ENCODE measurements around the gene SCYL3. TPM values are rescaled to one million over a fixed set of nuclear protein-coding genes. Genes with fewer than 3 reads are reported as not detected.
A peak's percentile ranks its signal among the peaks of the same experiment; 100 is the strongest.
"Not testable (repeated sequence)": the region's sequence is repeated elsewhere in the genome, so short reads cannot be mapped to it uniquely, and the experiment has no call there.

Gene SCYL3
- total RNA-seq, 1 experiment from 2014 or later, result 7.4 TPM

DNA sequence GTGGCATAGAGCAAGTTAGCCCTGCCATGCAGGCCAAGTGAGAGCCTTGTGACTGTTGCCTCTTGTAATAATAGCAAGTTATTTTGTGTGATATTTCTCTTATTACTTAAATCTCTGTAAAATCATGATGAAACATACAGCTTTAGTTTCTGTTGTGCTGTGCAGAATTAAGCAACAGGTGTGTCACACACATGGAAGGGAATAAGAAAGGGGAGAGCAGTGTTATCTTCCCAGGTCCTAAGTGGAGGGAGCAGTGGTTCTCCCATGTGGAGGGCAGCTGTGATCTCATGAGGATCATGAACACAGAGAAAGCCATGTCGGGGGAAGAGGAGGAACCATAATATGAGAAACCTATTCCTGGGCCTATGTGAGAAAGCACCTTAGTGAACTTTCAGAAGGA lies 25.2 kb upstream of the SCYL3 start:
- no peaks in the 10 kb centered on the region for H3K36me3 Mint-ChIP-seq (ENCODE audit: insufficient read depth, unreplicated experiment)
- H3K27me3 Mint-ChIP-seq (ENCODE audit: insufficient read depth, unreplicated experiment), result no peaks in the 10 kb centered on the region
- ChIA-PET CTCF (interaction anchor here (0.6 to 3.4 kb wide), 6 partner anchors 10 to 1327 kb away, joined by 3 to 18 read pairs (median 3); no protein-coding TSS in a partner anchor), POLR2A (interaction anchor here (0.6 kb wide), 1 partner anchor 55 kb away, joined by 3 read pairs; no protein-coding TSS in a partner anchor)
- peaks cover 21% of the 10 kb centered on the region for H3K4me1 Mint-ChIP-seq (ENCODE audit: insufficient read depth, unreplicated experiment)
- intact Hi-C loops (cut with micrococcal nuclease), result no loop called here
- no peak for DNase-seq (ENCODE audit: unreplicated experiment)
- no TSS peak for BruUV-seq (replicated peaks)
- no peak overlapping the region for H3K27ac Mint-ChIP-seq (ENCODE audit: low read depth, unreplicated experiment)
- TF ChIP-seq, protein P1, sequence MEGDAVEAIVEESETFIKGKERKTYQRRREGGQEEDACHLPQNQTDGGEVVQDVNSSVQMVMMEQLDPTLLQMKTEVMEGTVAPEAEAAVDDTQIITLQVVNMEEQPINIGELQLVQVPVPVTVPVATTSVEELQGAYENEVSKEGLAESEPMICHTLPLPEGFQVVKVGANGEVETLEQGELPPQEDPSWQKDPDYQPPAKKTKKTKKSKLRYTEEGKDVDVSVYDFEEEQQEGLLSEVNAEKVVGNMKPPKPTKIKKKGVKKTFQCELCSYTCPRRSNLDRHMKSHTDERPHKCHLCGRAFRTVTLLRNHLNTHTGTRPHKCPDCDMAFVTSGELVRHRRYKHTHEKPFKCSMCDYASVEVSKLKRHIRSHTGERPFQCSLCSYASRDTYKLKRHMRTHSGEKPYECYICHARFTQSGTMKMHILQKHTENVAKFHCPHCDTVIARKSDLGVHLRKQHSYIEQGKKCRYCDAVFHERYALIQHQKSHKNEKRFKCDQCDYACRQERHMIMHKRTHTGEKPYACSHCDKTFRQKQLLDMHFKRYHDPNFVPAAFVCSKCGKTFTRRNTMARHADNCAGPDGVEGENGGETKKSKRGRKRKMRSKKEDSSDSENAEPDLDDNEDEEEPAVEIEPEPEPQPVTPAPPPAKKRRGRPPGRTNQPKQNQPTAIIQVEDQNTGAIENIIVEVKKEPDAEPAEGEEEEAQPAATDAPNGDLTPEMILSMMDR (IDR thresholded peaks at IDR 0.05; ENCODE audit: unreplicated experiment), result no peak
- H3K9me3 Mint-ChIP-seq (ENCODE audit: unreplicated experiment), result no peaks in the 10 kb centered on the region
- H3K4me3 Mint-ChIP-seq (ENCODE audit: unreplicated experiment), result no peak overlapping the region

DNA sequence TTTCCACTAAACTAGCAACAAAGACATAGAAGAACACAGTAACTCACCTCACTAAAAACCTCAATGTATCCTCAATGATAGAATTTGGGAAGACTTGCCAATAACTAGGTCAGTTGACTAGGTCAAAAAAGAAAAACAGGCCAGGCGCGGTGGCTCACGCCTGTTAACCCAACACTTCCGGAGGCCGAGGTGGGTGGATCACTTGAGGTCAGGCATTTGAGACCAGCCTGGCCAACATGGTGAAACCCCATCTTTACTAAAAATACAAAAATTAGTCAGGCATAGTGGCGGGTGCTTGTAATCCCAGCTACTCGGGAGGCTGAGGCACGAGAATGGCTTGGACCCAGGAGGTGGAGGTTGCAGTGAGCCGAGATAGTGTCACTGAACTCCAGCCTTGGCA lies 24.5 kb upstream of the SCYL3 start:
- intact Hi-C loops (cut with micrococcal nuclease); H3K4me3 Mint-ChIP-seq (ENCODE audit: unreplicated experiment); DNase-seq (ENCODE audit: unreplicated experiment); H3K36me3 Mint-ChIP-seq (ENCODE audit: insufficient read depth, unreplicated experiment); BruUV-seq (replicated peaks); H3K27ac Mint-ChIP-seq (ENCODE audit: low read depth, unreplicated experiment); POLR2A ChIA-PET; H3K9me3 Mint-ChIP-seq (ENCODE audit: unreplicated experiment); H3K27me3 Mint-ChIP-seq (ENCODE audit: insufficient read depth, unreplicated experiment): not testable (repeated sequence)
- peaks cover 21% of the 10 kb centered on the region for H3K4me1 Mint-ChIP-seq (ENCODE audit: insufficient read depth, unreplicated experiment)
- CTCF ChIA-PET, result interaction anchor here (0.6 to 3.4 kb wide), 4 partner anchors 10 to 1309 kb away, joined by 3 to 18 read pairs (median 4); no protein-coding TSS in a partner anchor

DNA sequence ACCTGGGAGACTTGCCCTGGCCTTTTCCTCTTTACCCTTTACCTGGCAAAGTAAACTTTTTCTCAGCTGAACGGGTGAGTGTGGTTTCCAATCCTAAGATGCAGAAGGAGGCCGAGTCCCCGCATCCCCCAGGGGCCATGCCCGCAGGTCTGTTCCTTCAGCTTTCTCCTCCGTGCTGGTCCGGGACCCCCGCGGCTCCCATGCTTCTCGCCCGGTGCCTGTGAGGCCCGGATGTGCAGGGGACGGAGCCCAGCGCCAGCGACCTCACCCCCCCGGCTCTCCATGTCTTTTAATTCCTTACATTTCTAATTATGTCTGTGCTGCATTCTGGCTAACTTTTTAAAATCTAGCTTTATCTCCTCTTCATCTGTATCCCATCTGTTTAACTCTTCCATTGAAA lies 21.5 kb upstream of the SCYL3 start:
- TF ChIP-seq, protein P1 (IDR thresholded peaks at IDR 0.05; ENCODE audit: unreplicated experiment), result no peak
- intact Hi-C loops (cut with micrococcal nuclease), result no loop called here
- DNase-seq (ENCODE audit: unreplicated experiment), result no peak
- POLR2A ChIA-PET, result interaction anchor here (1.1 to 1.3 kb wide), 2 partner anchors 21 to 22 kb away, joined by 5 to 7 read pairs; partner anchors contain the start of gene SCYL3
- no TSS peak for BruUV-seq (replicated peaks)
- peak overlapping the region; percentile 61 for H3K27ac Mint-ChIP-seq (ENCODE audit: low read depth, unreplicated experiment)
- no peak overlapping the region for H3K4me3 Mint-ChIP-seq (ENCODE audit: unreplicated experiment)
- CTCF ChIA-PET, result interaction anchor here (0.6 to 2.2 kb wide), 4 partner anchors 12 to 114 kb away, joined by 3 to 11 read pairs (median 4); no protein-coding TSS in a partner anchor
- no peaks in the 10 kb centered on the region for H3K36me3 Mint-ChIP-seq (ENCODE audit: insufficient read depth, unreplicated experiment)
- H3K4me1 Mint-ChIP-seq (ENCODE audit: insufficient read depth, unreplicated experiment), result peaks cover 21% of the 10 kb centered on the region
- H3K9me3 Mint-ChIP-seq (ENCODE audit: unreplicated experiment), result no peaks in the 10 kb centered on the region
- H3K27me3 Mint-ChIP-seq (ENCODE audit: insufficient read depth, unreplicated experiment), result no peaks in the 10 kb centered on the region

DNA sequence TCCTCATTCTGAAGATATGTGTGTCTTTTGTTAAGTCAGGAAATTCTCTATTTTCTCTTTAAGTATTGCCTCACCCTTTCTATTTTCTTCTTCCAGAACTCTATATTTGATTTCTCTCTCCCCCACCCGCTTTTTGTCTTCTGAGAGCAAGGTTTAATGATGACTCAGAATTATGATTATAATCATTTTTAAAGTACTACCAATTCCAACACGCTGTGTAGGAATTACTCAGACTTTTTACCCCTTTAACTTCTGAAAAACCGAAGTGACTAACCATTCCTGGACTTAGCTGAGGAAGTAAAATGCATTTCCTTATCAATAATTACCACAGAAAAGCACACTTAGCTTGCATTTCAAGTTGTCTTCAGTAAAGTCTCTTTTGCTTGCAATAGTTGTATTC lies 20.8 kb upstream of the SCYL3 start:
- TF ChIP-seq, protein P1 (IDR thresholded peaks at IDR 0.05; ENCODE audit: unreplicated experiment), result no peak
- Mint-ChIP-seq H3K36me3 (ENCODE audit: insufficient read depth, unreplicated experiment) (no peaks in the 10 kb centered on the region), H3K4me3 (ENCODE audit: unreplicated experiment) (no peak overlapping the region), H3K9me3 (ENCODE audit: unreplicated experiment) (no peaks in the 10 kb centered on the region), H3K4me1 (ENCODE audit: insufficient read depth, unreplicated experiment) (peaks cover 21% of the 10 kb centered on the region), H3K27me3 (ENCODE audit: insufficient read depth, unreplicated experiment) (no peaks in the 10 kb centered on the region), H3K27ac (ENCODE audit: low read depth, unreplicated experiment) (peak overlapping the region; percentile 61)
- ChIA-PET CTCF (interaction anchor here (0.6 to 2.2 kb wide), 4 partner anchors 12 to 113 kb away, joined by 3 to 11 read pairs (median 4); no protein-coding TSS in a partner anchor), POLR2A (interaction anchor here (1.1 to 1.3 kb wide), 2 partner anchors 20 to 22 kb away, joined by 5 to 7 read pairs; partner anchors contain the start of gene SCYL3)
- no TSS peak for BruUV-seq (replicated peaks)
- DNase-seq (ENCODE audit: unreplicated experiment), result peak; percentile 36
- intact Hi-C loops (cut with micrococcal nuclease), result no loop called here
